SK-N-SH (cell line): ENCODE measurements around the gene KCNJ5. TPM values are rescaled to one million over a fixed set of nuclear protein-coding genes. Genes with fewer than 3 reads are reported as not detected.

Source experiments
- CTCF ChIA-PET: fragments of 300-600, 350-600 bp; formaldehyde crosslinking; extraction: SDS; loops from one replicate; lab custom pipeline; 2021; lab: Yijun Ruan, JAX
- POLR2A ChIA-PET: fragments of 350-600 bp; sonication (Branson Sonifier 250); formaldehyde crosslinking; extraction: SDS; loops from one replicate; lab custom pipeline; 2020; ENCODE audit warnings: antibody characterized with exemption, inconsistent platforms; lab: Yijun Ruan, JAX
- DNase-seq: peaks from one replicate; pipeline ENCODE4 v3.0.0; 2012
- H2AFZ ChIP-seq: fragments of 200-600 bp; sonication (generic); 2 replicates; pipeline ENCODE4 v1.8.1; 2016; ENCODE audit warnings: antibody characterized with exemption, mild to moderate bottlenecking, low read depth
- H3F3A ChIP-seq: fragments of 200-600 bp; sonication (generic); replicated peaks from 2 replicates; pipeline ENCODE3; 2016; ENCODE audit warnings: antibody characterized with exemption, mild to moderate bottlenecking; ENCODE audit not compliant: insufficient read depth
- H3K27ac ChIP-seq, 2 experiments: fragments of 200-500 bp in 1 of 2; fragments of 200-600 bp in 1 of 2; sonication (Bioruptor generic) in 1 of 2; sonication (generic), shearing (Covaris generic) in 1 of 2; 2 replicates each; pipeline versions ENCODE4 v1.5.1 to v1.6.1; 2014 to 2016; ENCODE audit warnings: low read depth in 2 of 2, inconsistent platforms in 1 of 2, low read length in 1 of 2, mild to moderate bottlenecking in 1 of 2, mixed read lengths in 1 of 2
- H3K27me3 ChIP-seq: fragments of 200-600 bp; sonication (generic), shearing (Covaris generic); 2 replicates; pipeline ENCODE4 v1.6.1; 2016; ENCODE audit warnings: mixed run types; ENCODE audit not compliant: insufficient read depth
- H3K36me3 ChIP-seq, 2 experiments: fragments of 200-500 bp in 1 of 2; fragments of 200-600 bp in 1 of 2; sonication (Bioruptor generic) in 1 of 2; sonication (generic) in 1 of 2; replicated peaks in 1 of 2; 2 replicates each; pipeline versions ENCODE3 to v1.5.1; 2014 to 2016; ENCODE audit warnings: low read length in 1 of 2, mild to moderate bottlenecking in 1 of 2; ENCODE audit not compliant: insufficient read depth in 2 of 2, control insufficient read depth in 1 of 2
- H3K4me1 ChIP-seq, 2 experiments: fragments of 200-500 bp in 1 of 2; fragments of 200-600 bp in 1 of 2; sonication (Bioruptor generic) in 1 of 2; sonication (generic), shearing (Covaris generic) in 1 of 2; 2 replicates each; pipeline versions ENCODE4 v1.5.1 to v1.6.1; 2014 to 2016; ENCODE audit warnings: low read depth in 1 of 2, low read length in 1 of 2, mixed run types in 1 of 2; ENCODE audit not compliant: insufficient read depth in 2 of 2, control insufficient read depth in 1 of 2
- H3K4me2 ChIP-seq: fragments of 200-600 bp; sonication (generic), shearing (Covaris generic); 2 replicates; pipeline ENCODE4 v1.6.1; 2017; ENCODE audit warnings: mixed run types
- H3K4me3 ChIP-seq, 2 experiments: fragments of 200-500 bp in 1 of 2; fragments of 200-600 bp in 1 of 2; sonication (Bioruptor generic) in 1 of 2; sonication (generic), shearing (Covaris generic) in 1 of 2; 2 replicates each; pipeline versions ENCODE4 v1.5.1 to v1.8.1; 2014 to 2016; ENCODE audit warnings: low read depth in 2 of 2, inconsistent platforms in 1 of 2, low read length in 1 of 2, mild to moderate bottlenecking in 1 of 2, mixed read lengths in 1 of 2, moderate library complexity in 1 of 2
- H3K79me2 ChIP-seq: fragments of 200-600 bp; sonication (generic); 2 replicates; pipeline ENCODE4 v1.8.1; 2017; ENCODE audit warnings: mild to moderate bottlenecking; ENCODE audit not compliant: insufficient read depth
- H3K9ac ChIP-seq: fragments of 200-600 bp; sonication (generic); 2 replicates; pipeline ENCODE4 v1.6.1; 2017; ENCODE audit warnings: mixed run types
- H3K9me2 ChIP-seq: fragments of 200-600 bp; sonication (generic); 2 replicates; pipeline ENCODE4 v1.6.1; 2017; ENCODE audit warnings: mixed run types
- H3K9me3 ChIP-seq: fragments of 200-600 bp; sonication (generic); 2 replicates; pipeline ENCODE4 v1.6.1; 2017; ENCODE audit warnings: mixed run types, mild to moderate bottlenecking, moderate library complexity
- H4K20me1 ChIP-seq: fragments of 200-600 bp; sonication (generic); 2 replicates; pipeline ENCODE4 v1.6.1; 2017; ENCODE audit warnings: mild to moderate bottlenecking, mixed run types; ENCODE audit not compliant: insufficient read depth
- CTCF ChIP-seq: fragments of 200-600 bp; sonication (generic); IDR thresholded peaks from 2 replicates; pipeline ENCODE4 v1.6.1; 2017; ENCODE audit warnings: antibody characterized with exemption, mild to moderate bottlenecking, moderate library complexity
- EP300 ChIP-seq, 2 experiments: IDR thresholded peaks; 2 replicates each; pipeline versions ENCODE4 v1.4.0 to v1.6.1; 2012; ENCODE audit warnings: borderline replicate concordance in 1 of 2, low read depth in 1 of 2, low read length in 1 of 2
- FOXM1 ChIP-seq: IDR thresholded peaks from 2 replicates; pipeline ENCODE4 v1.4.0; 2012; ENCODE audit warnings: low read depth, mild to moderate bottlenecking
- GABPA ChIP-seq: IDR thresholded peaks from 2 replicates; pipeline ENCODE4 v1.4.0; 2012; ENCODE audit warnings: low read depth, mild to moderate bottlenecking
- JUND ChIP-seq: IDR thresholded peaks from 2 replicates; pipeline ENCODE4 v1.4.0; 2012
- MAX ChIP-seq: IDR thresholded peaks from 2 replicates; pipeline ENCODE4 v1.4.0; 2012; ENCODE audit warnings: low read depth
- MEF2A ChIP-seq: IDR thresholded peaks from 2 replicates; pipeline ENCODE4 v1.4.0; 2012; ENCODE audit warnings: low read depth, borderline replicate concordance
- NFIC ChIP-seq: IDR thresholded peaks from 2 replicates; pipeline ENCODE4 v1.4.0; 2012; ENCODE audit warnings: borderline replicate concordance
- POLR2AphosphoS5 ChIP-seq: IDR thresholded peaks from 2 replicates; pipeline ENCODE4 v1.6.1; 2012; ENCODE audit warnings: low read depth, low read length
- SIN3A ChIP-seq: IDR thresholded peaks from 2 replicates; pipeline ENCODE4 v1.6.1; 2012; ENCODE audit warnings: low read depth, mild to moderate bottlenecking, low read length, moderate library complexity, borderline replicate concordance
- TCF12 ChIP-seq: IDR thresholded peaks from 2 replicates; pipeline ENCODE4 v1.4.0; 2012
- YY1 ChIP-seq: IDR thresholded peaks from 2 replicates; pipeline ENCODE4 v1.4.0; 2012; ENCODE audit warnings: low read depth, mild to moderate bottlenecking
- WGBS: methylation state at CpG from one replicate; pipeline ENCODE4 v1.1.6; 2017; ENCODE audit warnings: low lambda C conversion rate; 5-methylcytosine and 5-hydroxymethylcytosine counted together
- polyA plus RNA-seq, 3 experiments: library from polyadenylated mRNA; depleted of rRNA; stranded (reverse); fragments of >200 nt; gene quantifications; 2 replicates each; pipeline ENCODE4 v1.2.3, GENCODE V29; 2012
- TF ChIP-seq, protein P1 (sequence below): IDR thresholded peaks from 2 replicates; pipeline ENCODE4 v1.4.0; 2012; ENCODE audit warnings: low read depth, borderline replicate concordance
- TF ChIP-seq, protein P2 (sequence below): IDR thresholded peaks from 2 replicates; pipeline ENCODE4; 2012
- TF ChIP-seq, protein P3 (sequence below): fragments of 150-350 bp; IDR thresholded peaks from 2 replicates; pipeline ENCODE4 v1.6.1; 2017; ENCODE audit warnings: antibody characterized with exemption, low read length, low read depth, borderline replicate concordance

The KCNJ5 gene
- polyA plus RNA-seq, 1 of the 3 experiments (the other 2 are of a cell fraction), result 0.03 TPM

- TF ChIP-seq SIN3A, result no peak
- TF ChIP-seq, all 33 proteins: peak for 0
These were observed 20.5 kb downstream of the KCNJ5 start (continued) for GRCh38 chr11:128911701-128912100.

- no peaks in the 10 kb centered on the region for H3K9me3 ChIP-seq
- no peak overlapping the region for H3K4me3 ChIP-seq
- TF ChIP-seq GABPA, result no peak
- no peak for TF ChIP-seq MEF2A
- TF ChIP-seq, protein P1, sequence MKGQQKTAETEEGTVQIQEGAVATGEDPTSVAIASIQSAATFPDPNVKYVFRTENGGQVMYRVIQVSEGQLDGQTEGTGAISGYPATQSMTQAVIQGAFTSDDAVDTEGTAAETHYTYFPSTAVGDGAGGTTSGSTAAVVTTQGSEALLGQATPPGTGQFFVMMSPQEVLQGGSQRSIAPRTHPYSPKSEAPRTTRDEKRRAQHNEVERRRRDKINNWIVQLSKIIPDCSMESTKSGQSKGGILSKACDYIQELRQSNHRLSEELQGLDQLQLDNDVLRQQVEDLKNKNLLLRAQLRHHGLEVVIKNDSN, result no peak
- no peak for TF ChIP-seq TCF12
- no peak for TF ChIP-seq JUND
- TF ChIP-seq YY1, result no peak
- no peak for TF ChIP-seq EP300 (IDR thresholded peaks at IDR 0.05; ENCODE audit: borderline replicate concordance in 1 of 2, low read depth in 1 of 2, low read length in 1 of 2)
- TF ChIP-seq FOXM1, result no peak
- TF ChIP-seq NFIC, result no peak
- TF ChIP-seq, protein P2, sequence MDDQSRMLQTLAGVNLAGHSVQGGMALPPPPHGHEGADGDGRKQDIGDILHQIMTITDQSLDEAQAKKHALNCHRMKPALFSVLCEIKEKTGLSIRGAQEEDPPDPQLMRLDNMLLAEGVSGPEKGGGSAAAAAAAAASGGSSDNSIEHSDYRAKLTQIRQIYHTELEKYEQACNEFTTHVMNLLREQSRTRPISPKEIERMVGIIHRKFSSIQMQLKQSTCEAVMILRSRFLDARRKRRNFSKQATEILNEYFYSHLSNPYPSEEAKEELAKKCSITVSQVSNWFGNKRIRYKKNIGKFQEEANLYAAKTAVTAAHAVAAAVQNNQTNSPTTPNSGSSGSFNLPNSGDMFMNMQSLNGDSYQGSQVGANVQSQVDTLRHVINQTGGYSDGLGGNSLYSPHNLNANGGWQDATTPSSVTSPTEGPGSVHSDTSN, result no peak
- no peak for TF ChIP-seq CTCF
- TF ChIP-seq MAX, result no peak
- TF ChIP-seq, protein P3, sequence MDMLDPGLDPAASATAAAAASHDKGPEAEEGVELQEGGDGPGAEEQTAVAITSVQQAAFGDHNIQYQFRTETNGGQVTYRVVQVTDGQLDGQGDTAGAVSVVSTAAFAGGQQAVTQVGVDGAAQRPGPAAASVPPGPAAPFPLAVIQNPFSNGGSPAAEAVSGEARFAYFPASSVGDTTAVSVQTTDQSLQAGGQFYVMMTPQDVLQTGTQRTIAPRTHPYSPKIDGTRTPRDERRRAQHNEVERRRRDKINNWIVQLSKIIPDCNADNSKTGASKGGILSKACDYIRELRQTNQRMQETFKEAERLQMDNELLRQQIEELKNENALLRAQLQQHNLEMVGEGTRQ, result no peak
- TF ChIP-seq POLR2AphosphoS5, result no peak
- H3K9ac ChIP-seq, result no peak overlapping the region
- no peak overlapping the region for H3K27ac ChIP-seq
- WGBS, result 75% methylated on average over 2 of the region's 5 CpGs
- H2AFZ ChIP-seq, result no peak overlapping the region
- H3K9me2 ChIP-seq, result no peaks in the 10 kb centered on the region
- H4K20me1 ChIP-seq, result no peaks in the 10 kb centered on the region
- no peaks in the 10 kb centered on the region for H3K79me2 ChIP-seq
- no peak overlapping the region for H3K4me2 ChIP-seq
- no peaks in the 10 kb centered on the region; the same call in 1 of the 2 replicates for H3K27me3 ChIP-seq
- DNase-seq, result no peak
- ChIA-PET POLR2A (no interaction called here), CTCF (interaction anchor here (1.6 to 13.6 kb wide), 3 partner anchors 24 to 43 kb away, joined by 7 to 201 read pairs (median 8); partner anchors contain the start of gene KCNJ5)
- H3K4me1 ChIP-seq, result peaks cover 0 to 10% of the 10 kb centered on the region in 2 experiments; a peak in 1 of 4 replicates
- no peaks in the 10 kb centered on the region for H3K36me3 ChIP-seq
- H3F3A ChIP-seq, result no peaks in the 10 kb centered on the region
These were observed 22.6 kb downstream of the KCNJ5 start for GRCh38 chr11:128913806-128914205.
